HG03135 (cell line): ENCODE results near the gene PROM1.

Experiments used
- ATAC-seq: cut with Tn5 transposase; IDR thresholded peaks from one replicate; pipeline ENCODE4 v1.9.1; 2021; ENCODE audit warnings: mild to moderate bottlenecking, moderate library complexity; ENCODE audit not compliant: unreplicated experiment

The PROM1 gene, protein sequence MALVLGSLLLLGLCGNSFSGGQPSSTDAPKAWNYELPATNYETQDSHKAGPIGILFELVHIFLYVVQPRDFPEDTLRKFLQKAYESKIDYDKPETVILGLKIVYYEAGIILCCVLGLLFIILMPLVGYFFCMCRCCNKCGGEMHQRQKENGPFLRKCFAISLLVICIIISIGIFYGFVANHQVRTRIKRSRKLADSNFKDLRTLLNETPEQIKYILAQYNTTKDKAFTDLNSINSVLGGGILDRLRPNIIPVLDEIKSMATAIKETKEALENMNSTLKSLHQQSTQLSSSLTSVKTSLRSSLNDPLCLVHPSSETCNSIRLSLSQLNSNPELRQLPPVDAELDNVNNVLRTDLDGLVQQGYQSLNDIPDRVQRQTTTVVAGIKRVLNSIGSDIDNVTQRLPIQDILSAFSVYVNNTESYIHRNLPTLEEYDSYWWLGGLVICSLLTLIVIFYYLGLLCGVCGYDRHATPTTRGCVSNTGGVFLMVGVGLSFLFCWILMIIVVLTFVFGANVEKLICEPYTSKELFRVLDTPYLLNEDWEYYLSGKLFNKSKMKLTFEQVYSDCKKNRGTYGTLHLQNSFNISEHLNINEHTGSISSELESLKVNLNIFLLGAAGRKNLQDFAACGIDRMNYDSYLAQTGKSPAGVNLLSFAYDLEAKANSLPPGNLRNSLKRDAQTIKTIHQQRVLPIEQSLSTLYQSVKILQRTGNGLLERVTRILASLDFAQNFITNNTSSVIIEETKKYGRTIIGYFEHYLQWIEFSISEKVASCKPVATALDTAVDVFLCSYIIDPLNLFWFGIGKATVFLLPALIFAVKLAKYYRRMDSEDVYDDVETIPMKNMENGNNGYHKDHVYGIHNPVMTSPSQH

DNA sequence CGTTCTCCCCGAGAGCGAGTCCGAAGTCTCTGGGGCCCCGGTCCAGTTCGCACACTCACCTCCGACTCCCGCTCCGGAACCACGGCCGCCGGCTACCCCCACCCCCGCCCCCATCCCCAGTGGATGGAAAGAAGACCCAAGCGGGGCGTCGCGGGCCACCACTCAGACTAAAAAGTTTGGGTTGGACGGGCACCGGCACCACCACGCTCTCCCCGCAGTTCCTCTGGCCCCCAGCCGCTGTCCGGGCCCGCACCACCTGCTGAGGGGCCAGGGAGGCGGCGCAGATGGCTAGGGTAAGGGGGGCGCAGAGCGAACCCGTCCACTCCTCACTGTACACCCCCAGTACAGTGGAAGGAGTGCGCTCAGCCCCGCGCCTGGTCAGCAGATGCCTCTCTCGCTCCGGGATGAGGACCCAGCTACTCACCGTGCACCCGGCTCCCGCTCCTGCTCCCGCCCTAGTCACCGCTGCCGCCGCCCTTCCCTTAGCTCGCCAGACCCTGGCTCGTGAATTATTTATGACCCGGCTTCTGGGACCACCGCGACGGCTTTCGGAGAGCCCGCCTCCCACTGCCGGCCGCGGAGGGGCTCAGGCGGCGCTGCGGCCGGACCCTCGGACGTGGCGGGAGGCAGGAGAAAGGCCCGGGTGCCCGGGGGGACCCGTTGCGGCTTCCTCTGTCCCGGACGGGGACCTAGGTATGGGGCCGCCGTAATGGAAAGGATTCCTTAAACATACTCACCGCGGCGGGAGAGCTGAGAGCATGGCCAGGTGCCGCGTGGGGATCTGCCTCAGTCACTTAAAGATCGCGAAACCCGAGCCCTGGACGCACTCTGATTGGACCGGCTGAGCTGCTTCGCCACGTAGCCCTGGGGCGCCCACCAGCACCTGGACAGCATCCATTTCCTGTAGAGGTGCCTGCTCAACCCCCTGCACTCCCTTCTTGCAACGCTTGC lies at the start of gene PROM1:
TSS of gene PROM1 (minus strand) at position 783 of the 951 bp plus-strand sequence. CDS start 8,117 bp downstream, outside the sequence.
- ATAC-seq = no peak

DNA sequence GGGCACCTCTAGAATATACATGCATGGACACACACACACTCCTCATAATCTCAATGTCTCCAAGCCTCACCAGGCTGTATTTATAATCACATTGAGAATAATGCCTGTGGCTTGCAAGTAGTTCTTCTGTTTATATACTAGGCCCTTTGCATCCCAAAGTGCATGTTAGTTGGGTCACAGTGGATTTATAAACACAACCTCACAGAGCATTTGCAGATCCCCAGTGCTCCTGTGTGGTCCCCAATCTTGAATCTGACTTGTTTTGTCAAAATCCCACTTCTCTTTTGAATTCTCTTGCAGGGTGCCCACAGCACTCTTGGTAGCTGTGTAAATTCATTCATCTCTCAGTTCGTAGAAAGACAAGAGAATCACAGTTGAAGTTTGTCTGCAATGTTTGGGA lies 49.6 kb upstream of the PROM1 start:
- no peak for ATAC-seq

DNA sequence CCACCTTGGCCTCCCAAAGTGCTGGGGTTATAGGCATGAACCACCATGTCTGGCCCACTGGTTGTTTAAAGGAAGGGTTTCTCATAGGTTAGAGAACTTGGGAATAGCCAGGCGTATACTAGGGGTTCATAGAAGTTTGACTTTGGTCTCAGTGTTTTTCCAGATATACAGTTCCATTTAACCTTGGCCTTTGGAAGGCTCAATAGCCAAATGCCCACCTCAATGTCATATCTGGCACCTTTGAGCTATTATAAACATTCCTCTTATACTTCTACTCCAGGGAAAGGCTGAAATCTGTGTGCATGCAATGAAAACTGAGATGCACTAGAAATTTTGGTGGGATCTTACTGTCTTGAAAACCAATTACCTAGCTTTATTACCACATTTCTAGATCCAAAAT lies 47.5 kb upstream of the PROM1 start:
- no peak for ATAC-seq

DNA sequence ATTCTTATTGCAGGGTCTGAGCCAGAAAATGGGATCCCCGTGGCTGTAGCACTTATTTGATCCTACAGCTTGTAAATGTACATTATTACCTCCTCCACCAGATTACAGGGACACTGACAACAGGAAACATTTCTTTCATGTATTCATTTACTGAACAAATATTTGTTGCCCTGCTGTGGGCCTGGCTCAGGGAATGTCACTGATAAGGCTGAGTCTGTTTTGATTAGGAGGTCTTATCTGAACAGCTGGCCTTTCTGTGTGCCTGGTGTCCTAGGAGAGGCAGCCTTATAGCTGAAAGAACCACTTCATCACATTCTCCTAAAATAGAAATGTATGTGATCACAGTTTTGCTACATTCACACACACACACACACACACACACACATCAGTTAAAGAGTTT lies 45.5 kb upstream of the PROM1 start:
- ATAC-seq = no peak

DNA sequence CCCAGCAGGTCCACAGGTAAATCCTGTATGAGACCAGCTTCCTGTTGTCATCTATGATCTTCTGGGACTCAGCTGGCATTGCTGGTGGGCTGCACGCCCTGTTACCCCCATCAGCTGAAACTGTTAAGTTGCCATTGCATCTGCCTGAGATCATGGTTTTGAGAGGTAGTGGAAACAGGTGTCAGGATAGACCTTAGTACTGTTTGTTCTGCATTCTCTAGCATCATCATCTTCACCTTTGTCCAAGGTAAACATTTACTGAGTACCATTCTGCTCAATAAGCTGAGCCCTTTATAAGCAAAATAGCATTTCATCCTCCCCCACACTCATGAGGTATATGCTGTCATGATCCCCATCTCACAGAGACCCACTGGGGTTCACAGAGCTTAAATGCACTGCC lies 42.9 kb upstream of the PROM1 start:
- ATAC-seq = no peak

DNA sequence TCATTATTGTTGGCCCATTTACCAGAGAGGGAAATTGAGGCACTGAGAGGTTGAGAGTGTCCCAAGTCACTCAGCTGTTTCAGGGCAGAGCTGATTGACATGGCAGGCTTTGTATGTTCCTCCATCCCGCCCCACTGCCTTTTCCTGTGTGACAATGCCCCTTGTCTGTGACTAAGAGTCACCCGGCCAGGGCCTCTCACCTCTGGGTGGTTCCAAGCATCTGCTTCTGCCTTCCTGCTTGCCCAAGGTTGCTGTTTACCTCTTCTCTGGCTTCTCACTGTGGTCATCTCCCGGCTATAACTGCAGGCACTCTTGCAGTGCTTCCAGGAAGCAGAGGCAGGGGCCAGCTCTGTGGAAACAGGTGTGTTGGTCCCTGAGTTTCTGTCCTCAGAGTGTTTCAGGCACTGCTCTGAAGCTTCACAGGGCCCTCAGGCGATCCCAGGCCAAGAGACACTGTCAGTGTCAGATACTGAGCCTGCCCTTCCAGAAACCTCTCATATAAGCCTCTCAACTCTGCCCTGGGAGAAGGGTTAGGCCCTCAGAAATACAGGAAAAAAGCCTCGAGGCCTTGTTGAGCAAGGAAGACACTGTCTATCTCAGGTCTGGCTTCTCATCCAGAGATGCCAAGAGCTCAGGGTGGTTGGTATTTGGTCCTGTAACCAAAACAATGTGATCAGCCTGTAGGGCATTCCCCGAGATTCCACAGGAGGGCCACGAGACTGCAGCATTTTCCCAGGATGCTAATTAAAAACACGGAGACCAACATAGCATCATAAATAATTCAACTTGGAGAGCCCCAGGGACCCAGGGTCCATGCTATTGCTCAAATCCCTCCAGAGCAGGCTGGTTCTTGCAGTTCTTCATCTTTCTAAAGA lies 42.0 kb upstream of the PROM1 start:
- no peak for ATAC-seq

DNA sequence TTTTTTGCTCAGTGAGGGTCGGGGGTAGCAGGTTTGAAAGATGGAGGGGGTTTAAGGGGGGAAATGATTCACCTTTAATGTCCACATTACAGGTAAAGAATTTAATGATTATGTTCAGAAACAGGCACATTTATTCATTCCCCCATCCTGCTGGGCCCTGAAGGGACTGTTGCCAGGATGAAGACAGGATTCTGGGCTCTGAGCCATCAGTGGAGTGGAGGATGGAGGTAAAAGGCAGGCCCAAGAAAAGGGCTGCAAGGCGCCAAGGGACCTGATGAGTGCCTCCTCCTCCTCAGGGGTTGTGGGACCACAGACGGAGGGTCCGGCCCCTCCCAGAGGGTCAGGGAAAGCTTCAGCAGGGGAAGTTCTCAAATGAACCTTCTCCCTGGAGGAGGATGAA lies 40.4 kb upstream of the PROM1 start:
- ATAC-seq = no peak

DNA sequence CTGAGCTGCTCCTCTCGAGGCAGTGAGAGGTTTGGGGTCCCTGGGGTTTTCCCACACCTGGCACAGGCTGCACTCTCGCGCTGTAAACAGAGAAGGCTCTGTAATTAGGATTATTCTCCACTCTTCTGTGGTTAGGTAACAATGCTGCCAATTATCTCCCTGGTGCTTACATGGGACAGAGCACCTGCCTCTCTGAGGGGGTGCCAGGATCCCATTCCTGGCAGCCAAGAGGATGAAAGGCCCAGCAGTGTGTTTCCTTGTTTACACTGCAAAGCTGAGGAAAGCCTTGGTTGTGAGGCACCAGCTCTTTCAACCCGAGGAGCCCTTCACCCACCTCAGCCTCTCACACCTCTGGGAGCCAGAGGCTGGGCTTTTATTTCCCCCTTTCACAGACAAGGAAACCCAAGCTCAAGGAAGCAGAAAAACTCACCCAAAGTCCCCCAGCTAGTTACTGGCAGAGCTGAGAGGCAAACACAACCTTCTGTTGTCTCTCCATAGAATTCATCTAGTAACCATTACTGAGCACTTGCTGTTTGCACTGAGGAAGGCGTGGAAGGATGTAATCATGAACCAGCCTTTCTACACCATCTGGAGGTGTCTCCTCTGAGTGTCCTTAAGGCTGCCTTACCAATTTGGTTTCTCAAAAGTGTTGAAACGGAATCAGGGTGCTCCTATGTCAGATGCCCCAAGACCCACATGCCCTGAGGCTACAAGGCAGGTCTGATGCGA lies 39.7 kb upstream of the PROM1 start:
- ATAC-seq = no peak

DNA sequence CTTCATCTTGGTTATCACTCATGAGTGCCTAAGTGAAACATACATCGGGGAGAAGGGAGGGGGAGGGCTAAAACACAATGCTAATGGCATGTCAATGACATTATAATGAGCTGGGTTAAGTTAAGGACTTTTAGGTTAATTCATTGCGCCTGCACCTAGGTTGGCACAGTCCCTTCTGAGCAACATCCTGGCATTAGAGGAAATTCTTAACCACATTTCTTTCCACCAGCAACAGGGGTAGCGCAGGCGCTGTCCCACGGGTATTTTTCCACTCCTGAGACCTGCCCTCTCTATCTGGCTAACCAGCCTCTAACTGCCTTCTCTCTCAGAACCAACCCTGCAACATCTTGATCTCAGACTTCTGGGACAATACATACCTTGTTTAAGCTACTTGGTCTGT lies 39.0 kb upstream of the PROM1 start:
- ATAC-seq = no peak

DNA sequence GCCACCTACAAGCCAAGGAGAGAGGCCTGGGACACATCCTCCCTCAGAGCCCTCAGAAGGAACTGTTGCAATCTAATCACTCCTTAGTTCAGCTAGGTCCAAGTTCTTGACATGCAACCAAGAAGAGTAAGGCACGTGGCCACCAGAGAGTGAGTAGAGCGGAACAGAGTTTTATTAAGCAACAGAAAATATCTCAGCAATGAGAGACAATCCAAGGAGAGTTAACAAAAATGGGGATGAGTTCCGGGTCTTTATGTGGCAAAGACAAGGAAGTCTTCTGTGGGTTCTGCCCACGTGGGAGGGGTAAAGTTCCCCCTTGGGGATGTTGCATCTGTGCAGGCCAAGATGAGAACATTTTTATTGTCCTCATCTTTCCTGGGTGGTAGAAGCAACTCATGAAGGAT lies 38.5 kb upstream of the PROM1 start:
- ATAC-seq = no peak

DNA sequence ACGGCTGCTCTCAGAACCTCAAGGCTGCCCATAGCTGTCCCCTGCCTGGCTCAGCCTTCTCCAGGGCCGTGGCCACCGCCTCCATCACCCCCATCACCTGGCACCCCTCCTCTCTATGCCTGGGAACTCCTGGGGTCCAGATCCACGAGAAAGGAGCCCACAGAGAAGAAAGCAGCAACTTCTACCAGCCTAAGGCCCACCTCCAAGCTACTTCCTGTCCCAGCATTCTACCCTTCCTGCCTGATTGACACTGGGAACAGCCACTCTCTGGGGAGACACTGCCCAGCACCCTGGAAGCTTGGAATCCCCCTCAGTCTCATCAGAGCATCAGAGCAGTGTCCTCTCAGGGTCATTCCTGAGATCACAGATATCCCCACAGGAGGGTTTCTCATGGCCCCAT lies 36.9 kb upstream of the PROM1 start:
- no peak for ATAC-seq

DNA sequence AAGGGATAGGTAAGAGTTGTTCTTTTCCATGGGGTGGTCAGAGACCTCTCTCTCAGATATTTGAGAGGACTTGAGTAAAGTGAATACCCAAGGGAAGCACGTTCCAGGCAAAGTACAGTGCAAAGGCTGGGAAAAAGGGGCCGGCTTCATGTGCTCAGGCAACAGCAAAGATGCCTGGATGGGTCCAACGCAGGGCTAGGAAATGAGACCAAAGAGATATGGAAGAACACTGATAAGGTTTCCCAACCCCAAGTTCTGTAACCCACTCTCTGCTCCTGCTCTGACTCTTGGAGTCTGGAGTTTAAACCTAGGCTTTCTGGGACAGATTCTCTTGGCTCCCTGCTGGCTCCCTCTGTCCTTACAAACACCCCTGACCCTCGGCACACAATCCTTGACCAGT lies 36.2 kb upstream of the PROM1 start:
- no peak for ATAC-seq

DNA sequence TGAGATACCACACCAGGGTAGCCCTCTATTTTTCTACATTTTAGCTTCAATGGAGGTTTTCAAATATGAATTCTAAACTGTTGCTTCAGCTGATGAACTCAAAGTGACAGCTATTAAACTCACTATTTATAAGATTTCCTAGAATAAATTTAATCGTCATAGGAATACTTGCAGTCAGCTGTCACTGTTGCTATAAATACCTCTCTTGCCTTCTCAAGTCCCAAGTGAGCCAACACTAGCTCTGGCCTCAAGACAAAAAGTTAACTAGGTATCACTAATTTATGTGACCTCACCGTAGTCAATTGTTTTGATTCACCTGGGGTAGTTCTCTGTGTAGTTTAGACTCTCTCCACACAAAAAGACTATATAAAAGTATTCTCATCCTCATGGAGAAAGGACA lies 34.3 kb upstream of the PROM1 start:
- no peak for ATAC-seq

DNA sequence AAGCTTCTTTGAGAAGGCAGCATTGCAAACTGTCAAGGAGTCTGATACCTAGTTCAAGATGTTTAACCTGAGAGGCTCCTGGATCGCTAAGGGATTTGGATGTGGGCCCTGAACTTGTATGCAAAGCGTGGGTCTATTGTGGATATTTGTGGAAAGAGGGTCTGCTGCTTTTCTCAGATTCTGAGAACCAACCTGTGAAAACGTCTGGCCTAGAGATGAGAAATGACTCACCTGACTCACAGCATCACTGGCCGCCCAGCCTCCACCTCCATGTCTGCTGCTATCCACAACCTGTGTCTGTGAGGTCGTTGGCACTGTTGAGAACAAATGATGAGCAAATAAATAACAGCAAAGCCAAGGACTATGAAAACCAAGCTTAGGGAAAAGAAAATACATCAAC lies 33.3 kb upstream of the PROM1 start:
- no peak for ATAC-seq

DNA sequence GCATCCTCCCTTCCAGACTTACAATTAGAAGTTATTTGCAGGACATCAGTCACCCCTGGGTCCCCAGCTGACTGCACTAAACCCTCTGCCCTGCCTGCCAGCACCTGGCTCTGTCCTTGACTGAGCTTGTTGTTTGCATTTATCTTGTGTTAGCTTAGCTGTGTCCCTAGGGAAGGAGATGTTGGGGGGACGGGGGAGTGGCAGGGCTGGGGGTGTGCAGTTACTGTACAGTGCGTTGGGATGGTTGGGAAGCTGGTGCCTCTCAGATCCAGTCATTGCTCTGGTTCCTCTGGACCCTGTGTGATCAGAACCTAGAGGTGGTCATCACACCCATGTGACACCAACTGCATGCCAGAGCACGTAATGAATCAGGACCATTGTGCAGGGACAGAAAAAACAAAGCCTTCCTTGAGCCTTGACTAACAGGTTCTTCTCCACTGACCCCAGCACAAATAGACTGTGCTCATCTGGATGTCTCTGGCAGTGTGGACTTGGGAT lies 32.7 kb upstream of the PROM1 start:
- ATAC-seq = no peak

DNA sequence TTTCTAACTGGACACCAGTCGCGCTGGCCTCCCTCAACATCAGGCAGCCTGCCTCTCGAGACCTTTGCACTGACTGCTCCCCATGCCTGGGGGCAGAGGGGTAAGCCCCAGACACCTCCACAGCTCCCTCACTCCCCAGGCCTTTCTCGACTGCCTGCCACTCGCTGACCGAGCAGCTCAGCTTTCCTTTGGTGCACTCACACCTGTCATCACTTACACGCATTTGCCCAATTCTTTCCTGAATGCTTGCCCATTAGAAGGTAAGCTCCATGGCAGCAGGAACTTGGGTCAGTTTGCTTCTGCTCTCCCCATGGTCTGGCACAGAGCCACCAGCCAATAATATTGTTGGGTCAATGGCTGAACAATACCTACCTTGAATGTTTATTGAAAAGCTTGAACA lies 32.2 kb upstream of the PROM1 start:
- no peak for ATAC-seq

DNA sequence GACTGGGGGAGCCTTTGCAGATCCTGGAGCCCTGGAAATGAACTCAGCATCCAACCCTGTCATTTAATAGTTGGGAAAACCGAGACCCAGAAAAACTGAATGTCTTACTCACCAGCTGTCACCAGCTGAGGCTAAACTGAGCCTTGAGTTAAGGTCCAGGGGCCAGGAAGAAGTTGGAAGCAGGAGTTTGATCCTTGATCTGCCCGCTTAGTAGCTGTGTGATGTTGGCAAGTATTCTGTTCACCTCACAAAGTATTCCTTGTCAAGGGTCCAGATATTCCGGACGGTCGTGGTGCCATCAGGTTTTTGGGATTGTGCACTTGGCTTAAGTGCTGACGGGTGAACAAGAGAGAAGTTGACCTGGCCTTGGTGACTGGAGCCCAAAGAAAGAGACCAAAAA lies 30.7 kb upstream of the PROM1 start:
- ATAC-seq = no peak

DNA sequence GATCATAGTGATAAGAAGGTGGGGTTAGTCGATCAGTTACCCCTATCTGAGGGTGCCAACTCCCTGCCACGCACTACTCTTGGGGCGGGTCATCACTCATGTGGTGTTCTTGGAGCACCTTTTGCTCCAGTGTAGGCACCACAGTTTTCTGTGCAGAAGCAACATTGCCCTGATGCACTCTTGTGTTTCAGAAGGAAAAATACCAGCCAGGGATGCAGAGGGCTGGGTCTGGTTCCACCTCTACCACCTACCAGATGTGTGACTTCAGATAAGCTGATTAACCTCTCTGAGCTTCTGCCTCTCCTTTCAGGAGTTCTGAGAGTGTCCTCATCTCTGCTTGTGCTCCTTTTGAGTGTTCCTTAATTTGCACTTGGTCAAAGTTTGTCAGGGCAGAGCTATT lies 29.9 kb upstream of the PROM1 start:
- no peak for ATAC-seq

DNA sequence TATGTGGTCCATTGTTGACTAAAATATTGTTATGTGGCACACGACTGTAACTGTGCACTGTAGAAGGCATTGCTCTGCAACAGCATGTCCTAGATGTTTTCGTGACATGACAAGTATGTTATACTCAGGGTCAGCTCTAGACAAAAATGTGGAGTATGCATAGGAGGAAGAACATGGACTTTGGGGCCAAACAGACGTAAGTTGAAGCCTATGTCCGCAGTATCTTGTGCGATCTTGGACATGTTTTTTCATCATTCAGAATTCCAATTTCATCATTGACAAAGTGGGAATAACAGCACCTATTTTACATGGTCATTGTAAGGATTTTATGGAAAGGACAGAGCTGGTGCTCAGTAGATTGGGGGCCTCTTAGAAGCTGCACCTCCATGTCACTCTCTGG lies 27.7 kb upstream of the PROM1 start:
- ATAC-seq = no peak
